Panc1 (cell line): ENCODE measurements around the gene CCDC146. TPM values are rescaled to one million over a fixed set of nuclear protein-coding genes. Genes with fewer than 3 reads are reported as not detected.

Source experiments
- ATAC-seq: fragments of 200-7000 bp; cut with Tn5 transposase; 2 replicates; pipeline ENCODE4 v1.9.1; 2020; ENCODE audit warnings: mild to moderate bottlenecking, moderate library complexity
- BruUV-seq: library from RNA; stranded (reverse); fragments of 400-500 nt; replicated peaks from 2 replicates; lab custom pipeline; 2021; lab: Mats Ljungman, UMichigan
- CTCF ChIA-PET: fragments of 300-600 bp; sonication (Branson Sonifier 250); formaldehyde crosslinking; loops from one replicate; lab custom pipeline; 2022; ENCODE audit warnings: antibody characterized with exemption; lab: Charles Lee
- POLR2A ChIA-PET: fragments of 300-600 bp; sonication (Branson Sonifier 250); formaldehyde crosslinking; loops from one replicate; lab custom pipeline; 2022; ENCODE audit warnings: antibody characterized with exemption; lab: Charles Lee
- DNase-seq: peaks from one replicate; pipeline ENCODE4 v3.0.0-alpha.2; 2010; ENCODE audit warnings: low read depth, low spot score
- H3K27ac ChIP-seq: 2 replicates; pipeline ENCODE4 v1.5.1; 2011; ENCODE audit warnings: mild to moderate bottlenecking, low read length, inconsistent platforms
- H3K27me3 ChIP-seq: fragments of 200-500 bp; sonication (Bioruptor generic); 2 replicates; pipeline ENCODE4 v1.6.0; 2014; ENCODE audit warnings: low read length, inconsistent platforms; ENCODE audit not compliant: control insufficient read depth, insufficient read depth
- H3K36me3 ChIP-seq: fragments of 200-500 bp; sonication (Bioruptor generic); 2 replicates; pipeline ENCODE4 v1.5.1; 2014; ENCODE audit warnings: inconsistent platforms, mild to moderate bottlenecking, low read length, moderate library complexity; ENCODE audit not compliant: control insufficient read depth, insufficient read depth
- H3K4me1 ChIP-seq: 2 replicates; pipeline ENCODE4 v1.5.1; 2011; ENCODE audit warnings: inconsistent platforms, mild to moderate bottlenecking, low read length, moderate library complexity; ENCODE audit not compliant: control insufficient read depth, insufficient read depth
- H3K4me3 ChIP-seq, 2 experiments: 2 replicates each; pipeline ENCODE4 v1.5.1; 2011 to 2012; ENCODE audit warnings: low read depth in 2 of 2, low read length in 2 of 2, mild to moderate bottlenecking in 2 of 2, inconsistent platforms in 1 of 2, moderate library complexity in 1 of 2
- H3K9me3 ChIP-seq: fragments of 200-500 bp; sonication (Bioruptor generic); 2 replicates; pipeline ENCODE4 v1.5.1; 2014; ENCODE audit warnings: low read depth, mild to moderate bottlenecking, inconsistent platforms, low read length, moderate library complexity; ENCODE audit not compliant: control insufficient read depth, insufficient read depth
- POLR2AphosphoS5 ChIP-seq: IDR thresholded peaks from 2 replicates; pipeline ENCODE4 v1.6.1; 2012; ENCODE audit warnings: mild to moderate bottlenecking, low read depth, low read length, moderate library complexity
- REST ChIP-seq, 2 experiments: IDR thresholded peaks; 2 replicates each; pipeline ENCODE4 v1.6.1; 2011 to 2012; ENCODE audit warnings: low read depth in 2 of 2, control low read depth in 1 of 2, low read length in 1 of 2, mild to moderate bottlenecking in 1 of 2, moderate library complexity in 1 of 2; ENCODE audit not compliant: insufficient read depth in 1 of 2
- SIN3A ChIP-seq: IDR thresholded peaks from 2 replicates; pipeline ENCODE4 v1.6.1; 2012; ENCODE audit warnings: low read depth, mild to moderate bottlenecking, low read length, moderate library complexity, borderline replicate concordance; ENCODE audit not compliant: insufficient read depth
- TCF7L2 ChIP-seq: IDR thresholded peaks from 2 replicates; pipeline ENCODE4 v1.6.1; 2011; ENCODE audit warnings: mild to moderate bottlenecking, low read depth, low read length, inconsistent platforms
- in situ Hi-C: cut with HindIII; loops from 2 replicates; pipeline ENCODE4 v1.10.0; 2016; ENCODE audit warnings: low sequenced_read_pairs, low pct_unique_long_range_greater_than_20kb
- intact Hi-C: fragments of 100-400 bp; cut with micrococcal nuclease; formaldehyde crosslinking; loops from one replicate; pipeline ENCODE4 v1.10.0; 2022; ENCODE audit not compliant: unreplicated experiment
- total RNA-seq: library from RNA; stranded (reverse); gene quantifications from one replicate; pipeline ENCODE4 v1.2.1, GENCODE V29; 2021; ENCODE audit not compliant: unreplicated experiment
- TF ChIP-seq, protein P1 (sequence below): fragments of 450-650 bp; IDR thresholded peaks from 2 replicates; pipeline ENCODE4 v1.5.1; 2017; ENCODE audit warnings: mild to moderate bottlenecking

The CCDC146 gene
- total RNA-seq, 1 experiment from 2014 or later = 1.2 TPM

GRCh38 chr7:77209479-77210139 lies 87.2 kb downstream of the CCDC146 start:
- ATAC-seq = no peak
- BruUV-seq = no TSS peak

GRCh38 chr7:77216181-77216845 lies 93.9 kb downstream of the CCDC146 start:
- CTCF ChIA-PET = no interaction called here

More at GRCh38 chr7:77209479-77210139, 87.2 kb downstream of the CCDC146 start:
- ChIA-PET POLR2A (no interaction called here), CTCF (no interaction called here)
- intact Hi-C loops (no loop called here), in situ Hi-C loops (no loop called here)
- no peaks in the 10 kb centered on the region for H3K9me3 ChIP-seq
- H3K27me3 ChIP-seq = no peaks in the 10 kb centered on the region
- H3K36me3 ChIP-seq = no peaks in the 10 kb centered on the region
- H3K4me3 ChIP-seq = no peak overlapping the region
- H3K4me1 ChIP-seq = no peaks in the 10 kb centered on the region
- no peak for DNase-seq
- TF ChIP-seq REST (IDR thresholded peaks at IDR 0.05; ENCODE audit: insufficient read depth in 1 of 2, low read depth in 2 of 2, low read length in 1 of 2) (no peak), POLR2AphosphoS5 (no peak), TCF7L2 (no peak), SIN3A (no peak)
- TF ChIP-seq, protein P1, sequence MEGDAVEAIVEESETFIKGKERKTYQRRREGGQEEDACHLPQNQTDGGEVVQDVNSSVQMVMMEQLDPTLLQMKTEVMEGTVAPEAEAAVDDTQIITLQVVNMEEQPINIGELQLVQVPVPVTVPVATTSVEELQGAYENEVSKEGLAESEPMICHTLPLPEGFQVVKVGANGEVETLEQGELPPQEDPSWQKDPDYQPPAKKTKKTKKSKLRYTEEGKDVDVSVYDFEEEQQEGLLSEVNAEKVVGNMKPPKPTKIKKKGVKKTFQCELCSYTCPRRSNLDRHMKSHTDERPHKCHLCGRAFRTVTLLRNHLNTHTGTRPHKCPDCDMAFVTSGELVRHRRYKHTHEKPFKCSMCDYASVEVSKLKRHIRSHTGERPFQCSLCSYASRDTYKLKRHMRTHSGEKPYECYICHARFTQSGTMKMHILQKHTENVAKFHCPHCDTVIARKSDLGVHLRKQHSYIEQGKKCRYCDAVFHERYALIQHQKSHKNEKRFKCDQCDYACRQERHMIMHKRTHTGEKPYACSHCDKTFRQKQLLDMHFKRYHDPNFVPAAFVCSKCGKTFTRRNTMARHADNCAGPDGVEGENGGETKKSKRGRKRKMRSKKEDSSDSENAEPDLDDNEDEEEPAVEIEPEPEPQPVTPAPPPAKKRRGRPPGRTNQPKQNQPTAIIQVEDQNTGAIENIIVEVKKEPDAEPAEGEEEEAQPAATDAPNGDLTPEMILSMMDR = no peak
- H3K27ac ChIP-seq = no peak overlapping the region

More at GRCh38 chr7:77216181-77216845, 93.9 kb downstream of the CCDC146 start:
- H3K36me3 ChIP-seq = no peaks in the 10 kb centered on the region
- no peaks in the 10 kb centered on the region for H3K4me1 ChIP-seq
- ATAC-seq (no peak), DNase-seq (no peak)
- TF ChIP-seq, protein P1 = no peak
- TF ChIP-seq REST (IDR thresholded peaks at IDR 0.05; ENCODE audit: insufficient read depth in 1 of 2, low read depth in 2 of 2, low read length in 1 of 2) = no peak
- no peak for TF ChIP-seq POLR2AphosphoS5
- no peak for TF ChIP-seq TCF7L2
- TF ChIP-seq SIN3A = no peak
- POLR2A ChIA-PET = no interaction called here
- intact Hi-C loops = no loop called here
- no peak overlapping the region for H3K27ac ChIP-seq
- no peak overlapping the region for H3K4me3 ChIP-seq
- in situ Hi-C loops = no loop called here
- H3K9me3 ChIP-seq = no peaks in the 10 kb centered on the region
- no TSS peak for BruUV-seq
- no peaks in the 10 kb centered on the region; the same call in 1 of the 2 replicates for H3K27me3 ChIP-seq
